SKM-1 (cell line): ENCODE data around the gene OBI1.

ENCODE experiments used
- DNase-seq: peaks from one replicate; lab custom pipeline; 2025; ENCODE audit not compliant: unreplicated experiment; lab: John Stamatoyannopoulos, UW

Gene OBI1

GRCh38 chr13:78658630-78659449 is at the start of gene OBI1:
Gene OBI1 (minus strand): TSS chr13:78659155. CDS start chr13:78659120, 35 bp downstream.
- peak; percentile 76 for DNase-seq

GRCh38 chr13:78701383-78701782 is 42.4 kb upstream of the OBI1 start:
- DNase-seq, result no peak

GRCh38 chr13:78700121-78700910 is 41.4 kb upstream of the OBI1 start:
- DNase-seq, result no peak

- no peak for DNase-seq
Measured at GRCh38 chr13:78689011-78689410, 30.1 kb upstream of the OBI1 start.

GRCh38 chr13:78686461-78686860 is 27.5 kb upstream of the OBI1 start:
- no peak for DNase-seq

GRCh38 chr13:78680576-78681350 is 21.8 kb upstream of the OBI1 start:
- DNase-seq, result no peak

GRCh38 chr13:78680115-78680561 is 21.2 kb upstream of the OBI1 start:
- DNase-seq, result no peak

- no peak for DNase-seq
Measured at GRCh38 chr13:78679329-78679728, 20.4 kb upstream of the OBI1 start.

- no peak for DNase-seq
Measured at GRCh38 chr13:78675112-78675511, 16.2 kb upstream of the OBI1 start.

GRCh38 chr13:78674638-78675037 is 15.7 kb upstream of the OBI1 start:
- no peak for DNase-seq

- DNase-seq, result no peak
Measured at GRCh38 chr13:78662467-78662866, 3.5 kb upstream of the OBI1 start.

- DNase-seq, result no peak
Measured at GRCh38 chr13:78660495-78660857, 1.5 kb upstream of the OBI1 start.

GRCh38 chr13:78659732-78660494 is 958 bp upstream of the OBI1 start:
- DNase-seq, result no peak

GRCh38 chr13:78659450-78659730 is 435 bp upstream of the OBI1 start:
- no peak for DNase-seq

- no peak for DNase-seq
Measured at GRCh38 chr13:78657699-78658629, 991 bp downstream of the OBI1 start.

GRCh38 chr13:78655906-78656305 is 3.0 kb downstream of the OBI1 start:
- DNase-seq, result no peak

GRCh38 chr13:78655007-78655406 is 3.9 kb downstream of the OBI1 start:
- no peak for DNase-seq

- DNase-seq, result no peak
Measured at GRCh38 chr13:78652651-78653050, 6.3 kb downstream of the OBI1 start.

- DNase-seq, result no peak
Measured at GRCh38 chr13:78650717-78651083, 8.3 kb downstream of the OBI1 start.
